Vagina (tissue), 2 donors: Measurements from ENCODE around the gene NDOR1.

Source experiments
- CTCF ChIP-seq, 3 experiments: fragments of 450-650 bp in 2 of 3; fragments of 200-600 bp in 1 of 3; sonication (generic) in 1 of 3; IDR thresholded peaks; one replicate each; pipeline ENCODE4 v1.5.1; 2017 to 2019; ENCODE audit warnings: antibody characterized with exemption in 3 of 3, mild to moderate bottlenecking in 2 of 3, moderate library complexity in 2 of 3
- POLR2A ChIP-seq, 2 donors: fragments of 450-650 bp; IDR thresholded peaks; one replicate each; pipeline ENCODE4 v1.6.1; 2017; ENCODE audit warnings: antibody characterized with exemption in 2 of 2, mild to moderate bottlenecking in 2 of 2, moderate library complexity in 2 of 2
- POLR2AphosphoS5 ChIP-seq, 2 donors: sonication (generic); formaldehyde crosslinking; IDR thresholded peaks; one replicate each; pipeline ENCODE4 v1.9.0; 2017; ENCODE audit warnings: antibody characterized with exemption in 2 of 2, mild to moderate bottlenecking in 2 of 2, low read depth in 1 of 2; ENCODE audit not compliant: insufficient read depth in 1 of 2

DNA sequence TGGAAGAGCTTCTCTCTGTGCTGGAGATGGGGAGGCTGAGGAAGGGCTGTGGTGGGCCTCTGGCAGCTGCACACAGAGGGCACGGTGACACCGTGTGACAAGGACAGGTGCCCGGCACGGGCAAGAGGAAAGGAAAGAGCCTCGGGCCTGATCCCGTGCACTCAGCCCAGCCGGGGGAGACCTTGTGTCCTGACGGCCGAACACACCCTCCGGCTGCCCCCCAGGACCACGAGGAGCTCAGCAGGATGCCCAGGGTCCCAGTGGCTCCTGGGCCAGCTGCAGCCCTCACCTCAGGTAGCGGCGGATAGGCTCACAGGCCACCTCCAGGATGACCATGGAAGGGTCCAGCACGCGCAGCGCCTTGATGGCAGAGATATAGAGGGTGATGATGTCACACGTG lies 22.7 kb upstream of the NDOR1 start:
- TF ChIP-seq CTCF (IDR thresholded peaks at IDR 0.05): no peak
- TF ChIP-seq POLR2A (IDR thresholded peaks at IDR 0.05): no peak
- TF ChIP-seq POLR2AphosphoS5 (IDR thresholded peaks at IDR 0.05; ENCODE audit: insufficient read depth in 1 of 2, low read depth in 1 of 2): no peak
